AG09319 (cell line): ENCODE data around the gene NRXN2.

Source experiments
- DNase-seq: peaks from one replicate; pipeline ENCODE4 v3.0.0-alpha.2; 2010; ENCODE audit warnings: low read depth; ENCODE audit errors: extremely low read depth
- TF ChIP-seq, protein P1 (sequence below): IDR thresholded peaks from 2 replicates; pipeline ENCODE4 v1.5.1; 2011; ENCODE audit warnings: low read depth, mild to moderate bottlenecking, inconsistent platforms, low read length, moderate library complexity

NRXN2 gene

GRCh38 chr11:64570341-64570740, 152.7 kb downstream of the NRXN2 start:
- no peak for DNase-seq
- TF ChIP-seq, protein P1, sequence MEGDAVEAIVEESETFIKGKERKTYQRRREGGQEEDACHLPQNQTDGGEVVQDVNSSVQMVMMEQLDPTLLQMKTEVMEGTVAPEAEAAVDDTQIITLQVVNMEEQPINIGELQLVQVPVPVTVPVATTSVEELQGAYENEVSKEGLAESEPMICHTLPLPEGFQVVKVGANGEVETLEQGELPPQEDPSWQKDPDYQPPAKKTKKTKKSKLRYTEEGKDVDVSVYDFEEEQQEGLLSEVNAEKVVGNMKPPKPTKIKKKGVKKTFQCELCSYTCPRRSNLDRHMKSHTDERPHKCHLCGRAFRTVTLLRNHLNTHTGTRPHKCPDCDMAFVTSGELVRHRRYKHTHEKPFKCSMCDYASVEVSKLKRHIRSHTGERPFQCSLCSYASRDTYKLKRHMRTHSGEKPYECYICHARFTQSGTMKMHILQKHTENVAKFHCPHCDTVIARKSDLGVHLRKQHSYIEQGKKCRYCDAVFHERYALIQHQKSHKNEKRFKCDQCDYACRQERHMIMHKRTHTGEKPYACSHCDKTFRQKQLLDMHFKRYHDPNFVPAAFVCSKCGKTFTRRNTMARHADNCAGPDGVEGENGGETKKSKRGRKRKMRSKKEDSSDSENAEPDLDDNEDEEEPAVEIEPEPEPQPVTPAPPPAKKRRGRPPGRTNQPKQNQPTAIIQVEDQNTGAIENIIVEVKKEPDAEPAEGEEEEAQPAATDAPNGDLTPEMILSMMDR = no peak

DNA sequence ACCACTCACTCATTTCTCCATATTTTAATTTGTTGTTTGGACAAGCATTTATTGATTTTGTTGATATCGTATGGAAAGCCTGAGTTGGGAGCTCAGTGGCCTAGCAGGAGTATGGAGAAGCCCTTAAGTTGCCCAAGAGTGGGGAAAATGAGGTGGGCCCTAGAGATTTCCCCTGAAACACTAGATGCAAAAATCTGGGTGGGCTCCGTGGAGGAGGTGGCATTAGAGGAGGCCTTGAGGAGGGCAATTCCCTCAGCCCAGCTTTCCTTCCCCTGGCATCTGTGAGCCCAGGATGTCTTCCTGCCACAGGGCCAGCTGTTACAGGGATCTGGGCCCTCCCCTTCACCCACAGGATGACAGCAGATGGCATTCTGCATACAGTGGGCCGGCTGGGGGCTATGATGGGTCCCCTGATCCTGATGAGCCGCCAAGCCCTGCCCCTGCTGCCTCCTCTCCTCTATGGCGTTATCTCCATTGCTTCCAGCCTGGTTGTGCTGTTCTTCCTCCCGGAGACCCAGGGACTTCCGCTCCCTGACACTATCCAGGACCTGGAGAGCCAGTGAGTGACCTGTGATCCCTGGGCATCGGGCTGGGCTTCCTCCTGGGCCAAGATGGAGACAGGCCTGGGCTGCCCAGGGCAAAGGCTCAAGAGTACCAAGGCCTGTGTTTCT, 153.6 kb downstream of the NRXN2 start:
- TF ChIP-seq, protein P1 = no peak
- DNase-seq = no peak

DNA sequence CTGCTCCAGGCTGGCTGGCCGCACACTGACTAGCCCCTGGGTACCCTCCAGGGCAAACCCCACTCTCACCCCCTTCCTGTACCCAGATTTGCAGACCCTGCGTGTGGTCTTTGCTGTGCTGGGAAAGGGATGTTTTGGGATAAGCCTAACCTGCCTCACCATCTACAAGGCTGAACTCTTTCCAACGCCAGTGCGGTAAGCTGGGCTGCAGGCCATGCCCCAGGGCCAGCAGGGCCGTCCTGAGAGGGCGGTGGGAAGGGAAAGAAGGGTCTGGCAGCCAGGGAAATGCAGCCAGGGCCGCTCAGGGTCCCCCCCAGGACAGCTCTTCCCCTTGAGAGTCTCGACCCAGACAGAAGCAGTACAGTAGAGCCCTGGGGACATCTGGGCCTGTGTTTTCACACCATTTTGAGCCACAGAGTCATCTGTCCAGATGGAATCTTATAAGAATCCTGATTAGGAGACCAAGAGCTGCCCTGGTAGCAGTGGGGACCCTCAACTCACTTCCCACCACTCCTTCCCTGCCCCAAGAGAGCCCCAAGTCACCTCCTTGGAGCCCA, 154.3 kb downstream of the NRXN2 start:
- DNase-seq = no peak
- TF ChIP-seq, protein P1 = no peak

GRCh38 chr11:64568041-64568571, 154.9 kb downstream of the NRXN2 start:
- no peak for DNase-seq
- TF ChIP-seq, protein P1 = no peak

- TF ChIP-seq, protein P1 = no peak
- DNase-seq = no peak
Observed at GRCh38 chr11:64566915-64567891, 155.8 kb downstream of the NRXN2 start.

DNA sequence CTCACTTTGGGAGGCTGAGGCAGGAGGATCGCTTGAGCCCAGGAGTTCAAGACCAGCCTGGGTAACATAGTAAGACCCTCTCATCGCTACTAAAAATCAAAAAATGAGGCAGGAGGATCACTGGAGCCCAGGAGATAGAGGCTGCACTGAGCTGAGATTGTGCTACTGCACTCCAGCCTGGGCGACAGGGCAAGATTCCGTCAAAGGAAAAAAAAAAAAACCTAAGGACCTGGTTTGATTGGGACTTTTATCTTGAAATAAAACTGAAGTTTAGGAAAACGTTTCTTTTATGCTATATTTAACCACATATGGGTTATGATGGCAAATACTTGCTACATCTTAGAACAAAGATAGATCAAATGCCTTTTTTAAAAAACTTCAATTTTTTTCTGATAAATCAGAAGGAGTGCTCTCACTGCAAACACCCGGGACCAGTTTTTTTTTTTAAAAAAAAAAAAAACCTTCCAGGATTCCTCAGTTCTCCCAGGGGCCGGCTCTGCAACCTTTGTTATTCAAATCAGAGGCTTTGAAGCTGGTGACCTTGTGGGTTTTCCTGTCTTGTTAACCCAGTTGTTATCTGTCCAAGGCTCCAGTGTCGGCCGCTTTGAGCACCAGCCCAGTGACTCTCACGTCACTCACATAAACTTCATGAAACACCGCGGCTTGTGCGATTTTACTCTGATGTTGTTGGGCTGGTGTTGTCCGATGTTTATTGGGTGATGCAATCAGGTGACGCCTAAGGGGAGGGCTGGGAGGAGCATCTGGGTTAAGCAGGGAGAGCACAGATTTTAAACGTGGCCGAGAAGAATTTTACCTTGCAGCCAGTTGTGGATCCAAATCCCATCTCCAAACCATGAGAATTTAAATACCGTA, 156.7 kb downstream of the NRXN2 start:
- TF ChIP-seq, protein P1 = no peak
- no peak for DNase-seq
